Myocyte (in vitro differentiated cells): ENCODE results near the gene SEMA3C. TPM values are rescaled to one million over a fixed set of nuclear protein-coding genes. Genes with fewer than 3 reads are reported as not detected.

ENCODE experiments used
- DNase-seq: peaks from one replicate; pipeline ENCODE4 v3.0.0-alpha.2; 2012; ENCODE audit warnings: low read depth
- total RNA-seq: library from RNA; depleted of rRNA; stranded (reverse); fragments of >200 nt; gene quantifications from 2 replicates; pipeline ENCODE4 v1.2.3, GENCODE V29; 2014

Gene SEMA3C
- total RNA-seq, 1 donor from 2014 or later = 180 TPM

DNA sequence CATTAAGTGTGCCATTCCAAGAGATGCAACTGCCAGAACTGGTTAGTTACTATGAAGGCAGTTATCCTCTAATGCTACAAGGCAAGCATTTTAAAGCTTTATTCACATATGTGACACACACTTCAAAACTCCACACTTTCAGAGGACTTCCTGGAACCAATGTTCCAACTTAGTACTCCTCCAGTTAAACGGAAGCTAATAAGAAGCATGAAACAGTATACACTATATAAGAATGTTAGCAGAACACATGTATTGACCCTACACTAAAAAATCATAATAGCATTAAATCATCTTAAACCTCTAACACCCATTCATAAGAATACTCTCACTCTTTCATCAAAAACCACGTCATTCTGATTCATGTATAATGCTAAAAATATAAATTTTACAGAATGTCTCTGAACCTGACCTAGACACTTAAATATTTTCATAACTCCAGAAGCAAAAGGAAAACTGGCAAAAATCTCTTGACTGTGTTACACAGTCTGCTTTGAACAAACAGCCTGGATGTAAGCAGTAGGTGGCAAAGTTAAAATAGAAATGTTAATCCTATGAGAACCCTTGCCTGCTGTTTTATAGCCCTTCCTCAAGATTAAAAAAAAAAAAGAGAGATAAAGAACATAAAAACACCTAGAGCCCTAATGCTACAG, 135.0 kb downstream of the SEMA3C start:
- DNase-seq = no peak

DNA sequence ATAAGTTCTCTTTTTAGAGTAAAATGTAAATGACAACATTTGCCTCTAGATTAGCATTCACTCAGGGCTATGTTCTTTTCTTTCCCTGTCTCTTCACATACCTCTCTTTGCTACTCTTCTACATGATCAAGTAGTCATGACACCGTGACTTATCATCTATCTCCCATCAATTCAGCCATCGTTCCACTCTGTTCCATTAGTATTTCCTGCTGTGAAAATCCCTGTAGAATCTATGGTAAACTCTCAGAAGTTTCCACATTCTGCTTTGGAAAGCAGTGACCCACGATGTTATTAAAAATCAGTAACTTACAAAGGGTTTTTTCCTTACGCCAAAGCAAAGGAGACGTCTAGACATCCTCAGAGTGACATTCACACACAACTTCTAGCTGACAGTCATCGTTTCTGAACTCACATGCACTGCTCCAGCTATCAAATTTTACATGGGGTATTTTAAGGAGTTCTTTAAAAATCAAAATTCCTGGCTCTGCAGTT, 135.6 kb downstream of the SEMA3C start:
- no peak for DNase-seq

DNA sequence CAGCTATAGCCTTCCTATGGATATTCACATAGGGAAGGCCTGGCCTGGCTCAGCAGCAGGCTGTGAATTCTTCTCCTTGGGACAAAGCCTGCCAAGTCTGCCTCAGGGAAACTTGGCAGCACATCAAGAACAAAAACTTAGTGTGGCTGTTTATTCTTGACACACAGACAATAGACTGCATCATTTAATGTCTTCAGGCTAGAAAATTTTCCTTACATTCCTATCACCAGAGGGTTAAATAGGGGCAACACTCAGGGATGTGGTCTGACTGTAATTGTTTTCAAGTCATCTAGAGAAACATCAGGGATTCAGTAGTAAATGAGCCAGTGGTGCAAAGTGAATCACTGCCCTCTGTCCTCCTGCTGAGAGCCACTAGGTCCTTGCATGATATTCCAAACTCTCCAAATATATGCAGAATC, 137.3 kb downstream of the SEMA3C start:
- DNase-seq = peak; percentile 50

DNA sequence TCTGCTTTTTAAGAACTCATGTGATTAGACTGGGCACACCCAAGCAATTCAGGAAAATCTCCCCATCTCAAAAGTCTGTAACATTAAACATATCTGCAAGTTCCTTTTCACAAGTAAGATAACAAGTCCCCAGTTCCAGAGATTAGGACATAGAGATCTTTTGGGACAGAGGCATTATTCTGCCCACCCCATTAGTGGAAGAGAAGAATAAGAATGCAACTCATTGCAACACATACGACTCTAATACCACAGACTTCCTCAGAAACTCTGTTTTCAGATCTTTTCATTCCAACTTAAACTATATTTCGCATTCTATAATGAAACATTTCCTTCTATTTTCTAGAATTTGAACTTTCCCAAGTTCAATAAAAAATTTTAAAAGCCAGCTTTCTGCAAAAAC, 137.7 kb downstream of the SEMA3C start:
- DNase-seq = no peak

DNA sequence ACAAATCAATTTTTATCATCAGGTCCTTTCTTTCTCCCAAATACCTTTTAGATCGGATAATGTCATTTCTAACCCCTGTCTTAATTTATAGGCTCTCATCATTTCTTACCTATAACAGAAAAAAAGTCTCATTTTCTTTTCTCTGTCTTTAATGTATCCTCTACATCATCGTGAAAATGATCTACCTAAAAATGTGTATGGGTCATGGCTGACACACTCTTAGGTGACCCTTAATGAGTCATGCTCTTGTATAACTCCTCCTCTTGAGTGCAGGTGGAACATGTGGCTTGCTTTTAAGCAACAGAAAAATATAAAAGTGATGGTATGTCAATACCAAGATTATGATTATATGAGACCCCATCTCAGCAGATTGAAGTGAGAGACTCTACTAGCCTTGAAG, 139.4 kb downstream of the SEMA3C start:
- no peak for DNase-seq

DNA sequence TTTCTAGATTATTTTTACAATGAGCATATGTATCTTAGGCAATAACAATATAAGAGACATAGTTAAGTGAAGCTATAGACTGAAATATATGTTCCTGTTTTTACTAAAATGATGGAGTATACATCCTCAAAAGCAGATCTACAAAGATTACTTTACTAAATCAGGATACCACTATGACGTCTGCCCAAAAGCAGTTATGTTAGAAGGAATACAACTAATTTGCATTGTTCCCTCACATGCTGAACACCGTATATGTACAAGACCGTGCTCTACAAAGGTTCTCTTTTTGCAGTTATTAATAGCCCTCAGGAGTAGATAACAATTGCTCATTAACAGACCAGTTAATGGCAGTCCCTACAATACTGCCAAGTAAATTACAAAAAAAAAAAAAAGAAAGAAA, 143.0 kb downstream of the SEMA3C start:
- DNase-seq = no peak

DNA sequence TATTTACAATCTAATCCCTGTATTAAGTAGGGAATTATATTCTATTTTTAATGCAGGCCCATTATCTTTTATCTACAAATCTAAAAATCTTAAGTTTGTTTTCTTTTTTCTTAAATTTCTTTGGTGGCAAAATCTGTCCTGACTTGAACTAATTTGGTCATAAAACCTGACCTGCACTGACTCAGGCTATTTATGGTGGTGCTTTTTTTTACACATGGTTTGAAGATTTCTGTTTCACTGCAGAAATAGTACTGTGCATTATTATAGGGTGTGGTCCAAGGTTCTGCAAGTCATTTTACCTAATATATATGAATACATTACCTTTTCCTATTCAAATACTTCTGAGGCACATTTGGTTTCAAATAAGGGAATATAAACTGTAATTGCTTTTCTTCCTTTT, 143.4 kb downstream of the SEMA3C start:
- DNase-seq = no peak

DNA sequence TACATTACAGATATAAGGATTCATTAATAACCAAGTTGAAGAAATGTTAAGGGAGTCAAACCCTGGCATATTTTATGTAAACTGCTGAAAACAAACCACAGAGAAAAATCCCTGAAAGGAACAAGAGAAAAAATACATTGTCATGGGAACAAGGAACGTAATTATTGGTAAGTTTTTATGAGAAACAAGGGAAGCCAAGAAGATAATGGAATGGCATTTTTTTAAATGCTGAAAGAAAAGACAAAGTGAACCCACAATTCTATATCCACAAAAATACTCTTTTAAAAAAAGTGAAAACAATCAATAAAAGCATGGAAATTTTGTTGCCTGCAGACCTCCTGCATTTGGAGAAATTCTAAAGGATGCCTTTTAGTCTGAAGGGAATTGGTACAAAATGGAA, 144.0 kb downstream of the SEMA3C start:
- DNase-seq = no peak

DNA sequence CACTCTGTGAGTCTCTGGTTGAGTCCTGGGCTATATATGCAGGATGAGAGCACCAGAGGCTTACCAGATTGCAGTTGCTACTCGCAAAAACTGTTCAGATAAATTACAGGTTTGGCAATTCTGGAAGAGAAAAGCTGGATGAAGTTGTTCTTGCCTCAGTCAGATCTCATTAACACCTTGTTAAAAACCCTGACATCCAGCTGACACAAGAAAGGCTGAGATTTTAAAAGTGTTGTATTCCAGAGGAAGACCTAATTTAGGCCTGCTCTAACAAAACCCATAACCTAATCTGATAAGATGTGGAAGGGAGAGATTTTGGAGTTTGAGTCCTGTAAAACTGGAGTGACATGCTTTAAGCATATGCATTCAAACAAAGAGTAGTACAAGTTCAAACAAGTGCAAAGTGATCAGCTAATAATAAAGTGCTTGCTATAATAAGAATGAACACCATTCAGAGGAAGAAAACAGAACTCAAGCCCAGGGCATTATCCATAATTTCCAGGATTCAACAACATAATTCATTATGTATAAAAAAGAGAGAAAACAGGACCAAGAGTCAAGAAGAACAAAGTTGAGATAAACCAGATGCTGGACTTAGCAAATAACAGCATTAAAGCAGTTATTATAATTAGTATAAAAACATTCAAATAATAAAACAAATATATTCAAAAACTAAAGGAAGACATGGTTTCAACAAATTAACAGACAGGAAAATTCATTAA, 144.9 kb downstream of the SEMA3C start:
- DNase-seq = no peak

DNA sequence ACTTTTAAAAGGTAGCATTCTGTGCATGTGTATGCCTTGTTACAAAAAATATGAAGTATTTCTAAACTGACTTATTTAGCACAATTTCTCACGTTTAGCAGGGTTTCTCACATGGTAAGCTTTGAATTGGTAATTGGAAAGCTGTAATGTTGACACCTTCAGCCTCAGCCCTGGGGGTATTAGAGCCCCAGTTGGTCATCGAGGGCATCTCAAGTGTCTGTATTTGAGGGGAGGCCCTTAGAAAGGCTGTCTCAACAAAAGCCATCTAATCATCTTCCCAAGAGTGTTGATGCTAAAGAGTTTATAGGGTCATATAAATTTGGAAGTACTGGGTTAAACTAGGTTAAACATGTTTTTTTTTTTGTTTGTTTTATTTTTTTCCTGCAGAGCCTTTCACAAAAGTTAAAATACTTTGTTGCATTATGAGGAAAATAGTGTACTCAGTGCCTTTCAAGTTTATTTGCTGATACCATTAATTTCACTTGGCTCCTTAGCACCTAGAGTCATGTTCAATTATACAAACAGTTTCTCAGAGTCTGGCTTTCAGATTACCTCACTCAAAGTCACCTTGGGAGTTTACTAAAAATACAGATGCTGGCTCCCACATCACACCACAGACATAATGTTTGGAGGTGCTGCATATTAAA, 146.4 kb downstream of the SEMA3C start:
- no peak for DNase-seq

DNA sequence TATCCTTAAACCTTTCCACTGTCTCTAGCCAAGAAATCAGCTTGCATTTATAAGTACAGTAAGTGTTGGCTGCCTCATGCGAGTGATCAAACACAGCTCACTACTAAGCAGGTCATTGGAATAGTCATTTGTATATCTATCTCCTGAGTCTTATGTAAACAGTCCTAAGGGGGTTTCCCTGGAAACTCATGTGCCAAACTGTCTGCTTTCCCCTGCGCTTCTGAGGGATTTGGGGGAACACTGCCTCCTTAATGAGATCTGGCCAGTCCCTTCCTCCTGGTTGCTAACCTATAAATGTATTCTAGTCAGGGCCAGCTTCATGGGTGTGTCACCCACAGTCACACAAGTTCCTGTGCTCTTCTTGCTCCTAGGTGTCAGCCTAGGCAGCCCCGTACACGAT, 147.3 kb downstream of the SEMA3C start:
- DNase-seq = no peak

DNA sequence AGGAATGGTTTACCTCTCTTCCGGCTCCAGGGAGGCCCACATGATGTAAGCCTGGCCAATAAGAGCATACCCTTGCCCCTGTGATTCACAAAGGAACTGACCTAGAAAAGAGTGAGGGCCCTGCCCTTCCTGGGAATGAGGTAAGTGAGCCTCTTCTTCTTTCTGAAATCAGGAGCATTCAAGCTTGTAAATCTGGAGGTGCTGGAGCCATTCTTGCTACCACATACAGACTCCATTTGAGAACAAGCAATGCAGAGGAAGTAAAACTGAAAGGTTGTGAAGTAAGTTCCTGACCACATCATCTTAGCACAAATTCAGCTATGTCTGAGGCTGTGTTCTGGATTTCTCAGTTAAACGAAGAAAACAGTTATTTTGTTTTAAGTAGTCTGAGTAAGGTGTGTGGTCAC, 148.2 kb downstream of the SEMA3C start:
- DNase-seq = no peak

DNA sequence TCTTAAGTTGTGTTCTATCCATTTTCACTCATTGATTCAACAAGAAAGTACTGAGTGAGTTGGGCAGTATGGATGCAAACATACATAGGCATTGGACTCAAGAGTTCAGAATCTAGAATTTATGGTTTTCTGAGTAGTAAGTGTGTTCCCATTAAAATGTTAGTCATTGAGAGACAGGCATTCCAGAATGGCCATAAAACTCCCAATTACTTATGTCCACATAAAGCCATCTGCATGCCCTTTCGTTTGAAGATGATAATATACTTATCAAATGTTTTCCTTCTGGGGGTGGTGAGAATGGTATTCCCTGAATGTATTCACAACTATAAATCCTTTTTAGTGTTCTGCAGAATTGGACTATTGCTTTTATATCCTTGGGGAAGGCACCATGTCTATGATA, 148.8 kb downstream of the SEMA3C start:
- DNase-seq = no peak

DNA sequence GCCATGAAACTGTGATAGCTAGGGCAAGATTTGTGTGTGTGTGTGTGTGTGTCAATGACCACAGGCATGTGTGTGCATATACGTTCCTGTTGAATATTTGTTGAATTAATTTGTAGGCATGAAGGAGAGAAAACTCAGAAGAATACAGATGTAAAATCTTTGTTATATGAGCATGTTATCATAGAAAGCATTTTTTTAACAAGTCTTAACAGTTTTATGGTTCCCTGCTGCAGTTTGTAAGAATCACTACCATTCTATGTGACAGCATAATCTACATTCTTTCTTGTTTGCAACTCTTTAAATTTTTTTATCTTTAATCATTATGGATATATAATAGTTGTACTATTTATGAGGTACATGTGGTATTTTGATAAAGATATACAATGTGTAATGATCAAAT, 150.1 kb downstream of the SEMA3C start:
- DNase-seq = no peak

DNA sequence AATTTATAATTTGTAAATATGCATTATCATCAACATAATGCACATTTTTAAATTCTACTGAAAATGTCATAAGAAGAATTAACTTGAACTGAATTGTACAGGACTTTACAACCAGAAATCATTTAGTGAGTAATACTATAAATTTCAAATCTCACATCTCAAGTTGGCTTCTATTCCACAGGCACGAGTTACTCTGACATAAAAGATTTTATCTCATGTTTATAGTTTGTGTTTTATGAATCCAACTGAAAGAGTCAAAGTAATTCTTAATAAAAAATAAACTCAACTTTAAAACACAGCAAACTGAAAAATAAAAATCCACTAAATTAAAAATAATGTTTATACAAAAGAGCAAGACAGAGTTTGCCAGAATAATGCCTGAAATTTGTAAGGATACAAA, 151.2 kb downstream of the SEMA3C start:
- DNase-seq = no peak

DNA sequence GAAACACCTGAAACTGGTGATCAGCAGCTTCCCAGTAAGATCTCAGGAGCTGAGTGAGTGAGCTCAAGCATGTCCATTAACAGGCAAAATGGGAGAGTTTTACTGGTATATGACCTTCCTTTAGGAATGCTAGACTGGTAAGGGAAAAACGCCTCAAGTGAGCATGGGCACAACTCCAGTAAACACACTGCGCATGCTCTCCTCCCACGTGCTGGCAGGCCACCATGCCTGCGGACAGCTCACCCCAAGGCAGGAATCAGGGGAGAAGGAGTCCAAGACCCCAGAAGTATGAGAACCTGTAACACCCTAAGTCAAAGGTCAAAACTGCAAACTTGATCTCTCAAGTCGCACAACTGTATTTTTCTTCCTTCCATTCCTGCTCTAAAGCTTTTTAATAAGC, 152.1 kb downstream of the SEMA3C start:
- no peak for DNase-seq

DNA sequence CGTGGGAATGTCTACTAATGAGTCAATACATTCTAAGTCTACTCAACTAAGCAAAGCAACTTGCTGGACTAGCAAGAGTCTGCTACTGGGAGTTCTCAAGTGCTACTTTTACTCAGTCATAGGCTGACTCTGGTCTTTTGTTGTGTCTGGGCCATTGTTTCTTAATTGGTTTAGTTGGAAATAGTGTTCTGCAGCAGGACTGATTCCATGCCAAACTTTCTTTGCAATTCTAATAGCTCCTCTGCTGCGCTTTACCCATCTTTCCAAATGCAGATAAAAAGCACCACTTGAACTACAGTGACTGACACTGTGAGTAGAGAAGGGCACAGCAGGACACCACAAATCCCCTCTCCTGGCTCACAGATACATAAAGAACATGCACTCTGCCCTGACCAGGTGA, 154.7 kb downstream of the SEMA3C start:
- no peak for DNase-seq

DNA sequence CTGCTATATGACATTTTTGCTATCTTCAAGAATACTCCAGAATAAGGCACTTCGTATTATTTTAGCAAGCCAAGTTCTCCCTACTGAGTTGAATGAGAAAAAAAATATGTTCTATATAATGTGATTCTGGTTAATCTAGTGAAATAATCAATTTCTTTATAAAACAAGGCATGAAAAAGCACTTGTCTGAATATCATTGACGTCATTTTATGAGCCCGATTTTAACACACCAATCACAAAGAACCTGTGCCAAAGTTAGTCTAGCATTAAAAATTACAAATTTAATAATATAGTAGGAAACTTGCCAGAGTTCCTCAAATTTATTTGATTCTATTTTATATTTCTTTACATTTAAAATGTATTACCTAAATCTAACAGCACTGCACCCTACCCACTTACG, 155.1 kb downstream of the SEMA3C start:
- no peak for DNase-seq

DNA sequence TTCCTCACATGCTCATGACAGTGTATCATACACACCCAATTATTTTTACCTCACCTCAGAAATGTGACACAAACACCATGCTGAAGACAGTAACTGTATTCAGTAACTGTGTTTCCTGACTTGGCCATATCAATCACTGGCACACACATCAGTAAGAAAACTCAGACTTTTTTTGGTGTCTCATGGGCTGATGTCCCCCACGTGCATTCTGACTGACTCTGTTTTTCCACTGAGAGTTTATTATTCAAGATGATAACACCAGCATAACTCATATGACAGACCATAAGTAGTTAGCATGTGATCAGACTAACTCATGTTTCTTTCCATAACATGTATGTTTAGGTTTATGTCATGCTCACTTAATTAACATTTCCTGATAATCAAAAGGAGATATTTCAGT, 155.6 kb downstream of the SEMA3C start:
- no peak for DNase-seq

DNA sequence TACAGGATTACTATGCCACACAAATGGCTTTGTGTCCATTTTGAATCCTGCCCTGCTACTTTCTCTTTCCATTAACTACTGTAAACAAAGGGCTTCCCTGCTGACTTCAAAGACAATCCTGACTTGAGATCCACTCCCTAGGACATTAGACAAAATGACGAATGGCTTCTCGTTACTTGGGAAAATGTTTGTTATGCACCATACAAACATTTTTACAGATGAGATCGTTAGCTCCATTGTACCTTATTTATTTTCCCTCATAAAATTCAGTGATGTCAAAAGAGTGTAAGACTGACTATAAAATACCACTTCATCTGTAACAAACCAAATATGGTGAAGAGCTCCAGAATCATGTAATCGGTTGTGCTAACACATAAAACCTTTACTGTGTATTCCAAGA, 158.6 kb downstream of the SEMA3C start:
- no peak for DNase-seq

DNA sequence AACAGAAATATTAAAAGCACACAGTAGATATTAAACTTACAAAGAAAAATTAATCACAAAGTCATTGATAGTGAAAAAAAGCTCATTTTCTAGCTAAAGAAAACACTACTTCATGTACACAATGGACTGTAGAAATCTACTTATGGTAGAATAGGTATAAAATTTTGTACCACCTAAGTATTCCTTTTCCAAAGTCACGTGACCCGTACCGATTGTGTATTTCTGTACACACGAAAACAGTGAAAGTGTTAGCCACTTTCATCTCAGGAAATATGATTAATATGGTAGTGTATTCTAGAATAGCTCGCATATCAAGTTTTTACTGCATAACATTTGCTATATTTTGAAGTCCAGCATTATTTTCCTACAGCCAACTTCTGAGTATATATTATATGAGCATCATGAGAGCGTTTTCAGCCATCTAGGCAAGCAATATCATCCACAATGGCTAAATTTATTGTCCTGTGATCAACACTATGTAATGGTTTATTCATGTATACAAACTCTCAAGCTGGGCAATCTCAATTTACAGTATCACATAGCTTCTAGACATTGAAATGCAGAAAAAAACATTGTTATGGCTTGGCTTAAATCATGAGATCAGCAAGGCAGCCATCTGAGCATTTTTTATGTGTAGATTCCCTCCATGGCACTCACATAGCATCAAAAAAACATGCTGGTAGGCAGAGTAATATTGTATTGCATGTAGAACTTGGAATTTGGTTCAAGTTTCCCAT, 165.7 kb downstream of the SEMA3C start:
- no peak for DNase-seq

DNA sequence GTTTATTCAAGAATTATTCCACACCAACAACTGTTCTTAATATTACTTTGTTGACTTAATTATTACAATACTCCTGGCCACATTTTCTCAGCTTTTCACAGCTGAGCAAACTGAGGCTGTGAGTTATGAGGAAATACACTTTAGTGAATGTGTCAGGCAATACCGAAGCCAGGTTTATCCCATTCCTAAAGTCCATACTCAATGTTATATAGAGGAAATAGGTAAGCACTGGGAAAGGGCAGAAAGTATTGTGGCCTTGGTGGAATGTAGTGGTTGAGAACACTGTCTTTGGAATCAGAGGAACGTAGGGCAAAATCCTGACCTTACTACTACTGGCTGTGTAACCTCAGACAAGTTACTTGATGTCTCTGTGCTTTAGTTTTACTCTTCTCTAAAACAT, 169.6 kb downstream of the SEMA3C start:
- DNase-seq = no peak
